SH-SY5Y (cell line): Measurements from ENCODE around the gene ITGA4.

Source experiments
- GATA2 ChIP-seq: IDR thresholded peaks from 2 replicates; pipeline ENCODE4 v1.6.1; 2011; ENCODE audit warnings: mild to moderate bottlenecking, low read depth, low read length
- GATA3 ChIP-seq: IDR thresholded peaks from 2 replicates; pipeline ENCODE4 v1.6.1; 2011; ENCODE audit warnings: low read depth, mild to moderate bottlenecking, low read length, moderate library complexity

DNA sequence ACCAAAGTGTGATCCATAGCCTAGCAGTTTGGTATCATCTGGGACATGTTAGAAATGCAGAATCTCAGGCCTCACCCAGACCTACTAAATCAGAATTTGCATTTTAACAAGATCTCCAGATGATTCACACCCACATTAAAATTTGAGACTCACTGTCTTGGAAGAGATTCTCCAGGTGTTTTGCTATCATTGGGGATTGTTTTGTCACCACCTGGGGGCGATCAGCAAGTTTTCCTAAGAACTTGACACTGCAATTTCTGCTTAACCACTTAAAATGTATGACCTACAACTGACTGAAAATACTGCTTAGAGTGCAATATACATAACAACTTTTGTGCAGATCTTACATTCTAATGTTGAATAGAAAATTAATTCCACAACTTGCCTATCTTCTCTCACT lies 18.9 kb upstream of the ITGA4 start:
- no peak for TF ChIP-seq GATA3
- no peak for TF ChIP-seq GATA2
